DMS 273 (cell line): ENCODE measurements around the gene HSP90B1.

Experiments used
- DNase-seq: peaks from one replicate; lab custom pipeline; 2025; ENCODE audit not compliant: unreplicated experiment; lab: John Stamatoyannopoulos, UW

HSP90B1 gene

DNA sequence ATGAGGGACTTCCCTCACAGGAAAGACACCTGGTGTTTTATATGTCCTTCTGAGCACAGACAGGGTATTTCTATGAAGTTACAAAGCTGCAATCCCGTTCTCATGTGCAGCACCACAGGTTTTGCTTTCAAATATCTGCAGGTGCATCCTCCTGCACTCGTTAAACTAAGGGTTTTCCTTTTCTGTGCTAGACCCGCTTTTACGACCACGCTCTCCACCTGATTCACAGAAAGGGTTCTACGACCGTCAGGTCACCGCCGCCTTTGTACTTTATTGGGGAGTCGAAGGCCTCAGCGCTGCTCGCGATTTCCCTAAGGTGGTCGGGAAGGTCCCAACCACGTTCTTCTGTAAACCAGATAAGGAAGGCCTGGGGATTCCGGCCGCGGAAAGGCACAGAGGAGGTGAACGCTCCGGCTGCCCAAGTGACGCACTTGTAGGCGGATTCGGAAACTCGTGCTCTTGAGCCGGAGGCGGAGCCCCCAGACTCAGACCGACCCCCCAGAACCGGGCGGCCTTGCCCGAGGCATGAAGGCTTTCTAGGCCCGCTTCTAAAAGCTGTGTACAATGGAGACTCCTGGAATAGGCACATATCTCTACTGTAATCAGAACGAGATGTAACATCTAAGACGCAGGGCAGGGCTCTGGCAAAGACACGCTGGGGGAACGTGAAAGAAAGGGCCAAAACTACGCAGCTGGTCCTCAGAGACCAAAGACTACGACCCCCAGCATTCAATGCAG lies 995 bp upstream of the HSP90B1 start:
- DNase-seq = peak; percentile 94

GRCh38 chr12:103929784-103930033 lies 501 bp upstream of the HSP90B1 start:
- DNase-seq = no peak

DNA sequence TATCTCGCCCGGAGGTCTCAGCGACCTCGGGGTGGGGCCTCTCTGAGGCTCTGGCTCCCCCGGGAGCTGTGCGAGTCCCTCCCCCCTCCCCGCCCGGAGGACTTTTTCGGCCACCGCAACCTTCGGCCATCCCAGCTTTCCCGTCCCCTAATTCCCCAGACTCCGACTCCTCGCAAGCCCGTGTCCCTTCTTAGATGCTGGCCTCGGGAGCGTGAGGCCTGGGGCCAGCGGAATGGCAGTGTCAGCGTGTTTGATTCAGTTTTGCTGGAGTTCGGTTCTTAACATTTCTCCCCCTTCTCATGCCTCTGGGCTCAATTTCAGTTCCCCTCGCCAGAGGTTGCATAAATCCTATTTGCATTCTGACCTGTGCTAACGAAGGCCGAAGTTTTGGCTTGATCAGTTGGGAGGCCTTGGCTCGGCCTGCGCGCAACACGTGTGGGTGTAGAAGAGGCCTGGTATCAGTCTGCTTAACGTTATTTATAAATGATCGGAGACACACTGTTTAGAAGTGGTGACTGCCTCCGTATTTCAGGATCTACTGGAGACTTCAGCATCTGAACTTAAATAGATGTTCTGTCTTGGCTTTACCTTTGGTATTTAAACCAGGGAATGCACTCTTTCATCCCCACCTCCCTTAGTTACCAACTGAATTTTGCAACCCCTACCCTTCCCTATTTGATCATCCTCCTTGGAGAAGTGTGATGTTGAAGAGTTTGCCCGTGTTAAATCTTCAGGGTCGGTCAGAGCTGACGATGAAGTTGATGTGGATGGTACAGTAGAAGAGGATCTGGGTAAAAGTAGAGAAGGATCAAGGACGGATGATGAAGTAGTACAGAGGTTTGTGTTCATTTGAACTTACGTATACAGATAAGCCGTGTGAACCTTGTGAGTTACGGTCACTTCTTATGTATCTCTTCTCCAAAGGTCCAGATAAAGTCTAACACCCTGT lies 851 bp downstream of the HSP90B1 start:
- DNase-seq = peak; percentile 56

DNA sequence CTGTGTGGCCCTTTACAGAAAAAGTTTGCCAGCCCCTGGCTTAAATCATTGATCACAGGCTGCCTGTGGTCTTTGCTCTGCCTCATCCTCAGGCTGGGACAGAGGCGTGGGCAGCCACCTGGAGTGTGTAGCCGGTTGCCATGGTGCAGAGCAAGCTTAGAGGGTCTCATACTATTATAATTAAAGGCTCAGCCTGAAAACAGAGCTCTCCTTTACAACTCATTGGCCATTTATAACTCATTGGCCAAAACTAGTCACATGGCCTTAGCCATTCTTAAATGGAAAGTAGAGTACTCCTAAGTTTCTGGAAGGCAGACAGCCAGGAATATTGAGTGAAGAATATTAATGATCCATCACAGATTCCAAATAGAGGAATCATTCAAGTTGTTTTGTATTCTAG lies 3.0 kb downstream of the HSP90B1 start:
- DNase-seq = peak; percentile 8

GRCh38 chr12:103936679-103937078 lies 6.5 kb downstream of the HSP90B1 start:
- no peak for DNase-seq

DNA sequence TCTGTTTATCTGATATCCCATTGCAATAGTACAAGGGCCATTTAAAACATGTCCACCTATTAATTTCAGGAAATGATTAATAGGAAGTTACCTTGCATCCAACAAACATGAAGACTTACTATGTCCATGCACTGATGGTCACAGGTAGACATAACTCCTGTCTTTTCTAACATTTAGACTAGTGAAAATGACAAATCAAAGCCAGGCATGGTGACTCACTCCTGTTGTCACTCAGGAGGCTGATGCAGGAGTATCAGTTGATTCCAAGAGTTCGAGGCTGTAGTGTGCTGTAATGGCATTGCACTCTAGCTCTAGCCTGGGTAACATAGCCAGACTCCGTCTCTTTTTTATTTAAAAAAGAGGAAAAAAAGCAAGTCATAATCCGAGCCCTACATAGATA lies 14.8 kb downstream of the HSP90B1 start:
- no peak for DNase-seq

DNA sequence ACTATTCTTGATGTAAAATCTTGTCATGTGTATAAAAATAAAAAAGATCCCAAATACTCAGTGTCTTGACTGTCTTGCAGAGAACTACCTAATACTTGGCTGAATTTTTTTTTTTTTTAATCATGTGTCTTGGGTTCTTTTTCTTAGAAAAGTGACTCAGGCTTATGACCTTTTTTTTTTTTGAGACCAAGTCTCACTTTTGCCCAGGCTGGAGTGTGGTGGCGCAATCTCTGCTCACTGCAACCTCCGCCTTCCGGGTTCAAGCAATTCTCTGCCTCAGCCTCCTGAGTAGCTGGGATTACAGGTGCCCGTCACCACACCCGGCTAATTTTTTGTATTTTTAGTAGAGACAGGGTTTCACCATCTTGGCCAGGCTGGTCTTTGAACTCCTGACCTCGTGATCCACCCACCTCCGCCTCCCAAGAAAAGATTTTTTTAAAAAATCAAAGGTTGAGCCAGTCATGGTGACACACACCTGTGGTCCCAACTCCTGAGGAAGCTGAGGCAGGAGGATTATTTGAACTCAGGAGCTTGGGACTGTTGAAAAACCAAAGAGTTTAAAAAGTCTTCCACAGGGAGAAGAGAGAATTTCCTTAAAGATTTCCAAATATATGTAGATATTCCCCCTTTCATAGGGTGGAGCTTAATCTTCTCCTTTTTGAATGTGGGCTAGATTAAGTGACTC lies 17.8 kb downstream of the HSP90B1 start:
- DNase-seq = no peak

GRCh38 chr12:103948746-103949406 lies 18.7 kb downstream of the HSP90B1 start:
- no peak for DNase-seq

- no peak for DNase-seq
Observed at GRCh38 chr12:103952497-103952896, 22.3 kb downstream of the HSP90B1 start.

GRCh38 chr12:103955811-103956508 lies 25.8 kb downstream of the HSP90B1 start:
- peak; percentile 39 for DNase-seq

DNA sequence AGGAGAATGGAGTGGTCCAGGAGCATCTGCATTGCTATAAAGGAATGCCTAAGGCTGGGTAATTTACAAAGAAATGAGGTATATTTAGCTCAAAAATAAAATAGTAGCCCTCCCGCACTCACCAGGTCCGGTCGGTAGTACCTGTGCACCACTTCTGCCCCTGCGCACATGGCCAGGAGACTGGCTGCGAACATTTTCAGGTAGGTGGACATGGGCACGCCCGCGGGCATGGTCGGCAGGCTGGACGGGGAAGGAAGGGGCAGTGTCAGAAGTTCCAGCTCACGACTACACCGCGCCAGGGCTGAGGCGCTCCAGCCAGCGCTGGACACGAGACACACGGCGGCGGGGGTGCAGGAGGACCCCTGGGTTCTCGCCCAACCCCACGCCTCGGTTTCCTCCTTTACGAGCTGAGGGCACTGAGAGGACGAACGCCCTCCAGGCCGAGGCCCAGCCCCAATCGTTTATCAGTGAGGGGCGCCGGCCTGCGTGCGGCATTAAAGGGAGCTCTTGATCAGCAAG lies 26.4 kb downstream of the HSP90B1 start:
- DNase-seq = peak; percentile 47

- no peak for DNase-seq
Observed at GRCh38 chr12:103957865-103958388, 27.7 kb downstream of the HSP90B1 start.

GRCh38 chr12:103958621-103959020 lies 28.4 kb downstream of the HSP90B1 start:
- DNase-seq = no peak

DNA sequence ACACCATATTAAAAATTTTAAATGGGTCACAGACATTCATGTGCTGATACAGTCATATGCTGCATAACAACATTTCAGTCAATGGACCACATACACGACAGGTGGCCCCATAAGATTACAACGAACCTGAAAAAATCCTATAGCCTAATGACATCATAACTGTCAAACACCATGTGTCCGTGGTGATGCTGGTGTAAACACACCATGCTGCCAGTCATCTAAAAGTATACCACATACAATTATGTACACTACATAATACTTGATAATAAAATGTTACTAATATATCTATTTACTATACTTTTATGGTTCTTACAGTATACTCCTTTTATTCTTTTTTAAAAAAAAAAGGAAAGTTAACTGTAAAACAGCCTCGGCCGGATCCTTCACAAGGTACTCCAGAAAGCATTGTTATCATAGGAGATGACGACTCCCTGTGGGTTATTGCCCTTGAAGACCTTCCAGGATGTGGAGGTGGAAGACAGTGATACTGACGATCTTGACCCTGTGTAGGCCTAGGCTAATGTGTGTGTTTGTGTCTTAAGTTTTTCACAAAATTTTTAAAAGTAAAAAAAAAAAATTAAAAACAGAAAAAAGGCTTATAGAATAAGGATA lies 30.5 kb downstream of the HSP90B1 start:
- DNase-seq = peak; percentile 16

GRCh38 chr12:103962493-103962892 lies 32.3 kb downstream of the HSP90B1 start:
- peak; percentile 8 for DNase-seq

DNA sequence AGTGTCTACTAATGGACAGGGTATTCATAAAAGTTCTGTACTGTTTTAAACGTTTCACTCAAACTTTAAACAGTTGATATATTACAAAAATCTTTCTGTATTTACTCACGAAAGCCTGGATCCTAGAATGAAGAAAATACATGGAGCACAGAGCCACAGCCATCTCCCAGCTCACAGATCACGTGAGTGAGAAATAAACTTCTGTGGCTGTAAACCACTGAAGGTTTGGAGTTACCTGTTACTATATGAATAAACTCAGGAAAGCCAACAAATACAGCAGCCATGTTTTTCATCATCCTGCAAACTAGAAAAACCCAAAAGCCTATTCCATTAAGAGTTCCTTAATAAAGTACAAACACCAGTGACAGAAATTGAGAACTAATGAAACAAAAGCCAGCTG lies 34.6 kb downstream of the HSP90B1 start:
- DNase-seq = no peak

DNA sequence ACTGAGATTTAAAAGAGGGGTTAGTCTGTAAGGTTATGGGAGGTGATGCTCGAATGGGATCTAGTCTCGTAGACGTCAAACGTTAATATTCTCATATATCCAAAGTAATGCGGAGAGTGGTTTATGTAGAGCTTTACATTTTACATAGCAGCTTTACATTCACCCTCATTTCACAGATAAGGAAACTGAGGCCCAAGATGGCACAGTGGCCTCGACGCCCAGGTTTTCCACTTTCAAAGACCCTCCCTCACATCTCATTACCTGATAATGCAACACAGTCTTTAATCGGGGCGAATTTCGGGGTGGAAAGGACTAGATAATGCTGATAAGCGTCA lies 35.0 kb downstream of the HSP90B1 start:
- DNase-seq = no peak

DNA sequence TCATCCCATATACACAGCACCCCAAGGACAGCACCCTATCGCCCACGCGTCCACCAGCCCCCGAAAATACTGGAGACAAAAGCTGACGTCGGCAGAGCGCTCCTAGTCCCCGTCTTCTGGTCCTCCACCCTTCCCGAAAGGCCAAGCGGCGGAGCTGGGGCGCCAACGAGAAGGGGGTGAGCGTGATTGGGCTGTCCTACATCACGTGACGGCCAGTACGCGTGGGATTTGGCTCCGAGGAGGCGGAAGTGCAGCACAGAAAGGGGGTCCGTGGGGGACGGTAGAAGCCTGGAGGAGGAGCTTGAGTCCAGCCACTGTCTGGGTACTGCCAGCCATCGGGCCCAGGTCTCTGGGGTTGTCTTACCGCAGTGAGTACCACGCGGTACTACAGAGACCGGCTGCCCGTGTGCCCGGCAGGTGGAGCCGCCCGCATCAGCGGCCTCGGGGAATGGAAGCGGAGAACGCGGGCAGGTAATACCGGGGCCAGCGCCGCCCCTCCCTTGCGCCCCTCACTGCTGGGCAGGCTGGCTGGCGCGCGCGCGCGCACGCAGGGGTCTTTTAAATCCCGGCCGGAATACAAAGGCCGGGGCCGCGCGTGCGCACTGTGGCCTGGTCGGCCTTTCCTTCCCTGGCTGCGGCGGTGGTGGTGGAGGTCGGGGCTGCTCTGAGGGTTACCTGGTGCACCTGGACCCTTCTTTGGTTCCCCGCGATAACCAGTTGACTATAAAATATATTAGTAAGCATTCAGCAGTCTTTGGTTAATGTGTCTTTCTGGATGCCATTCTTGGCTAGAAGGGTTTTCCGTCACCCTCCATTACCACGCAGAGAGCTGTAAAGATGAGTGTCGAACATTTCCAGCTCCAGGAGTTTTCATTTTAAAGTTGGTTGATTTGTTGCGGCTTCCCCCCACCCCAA lies 35.6 kb downstream of the HSP90B1 start, which contains the start of gene TDG:
TSS of gene TDG (plus strand) at position 283 of the 915 bp plus-strand sequence. CDS start at position 449, 166 bp downstream.
- DNase-seq = peak; percentile 98

DNA sequence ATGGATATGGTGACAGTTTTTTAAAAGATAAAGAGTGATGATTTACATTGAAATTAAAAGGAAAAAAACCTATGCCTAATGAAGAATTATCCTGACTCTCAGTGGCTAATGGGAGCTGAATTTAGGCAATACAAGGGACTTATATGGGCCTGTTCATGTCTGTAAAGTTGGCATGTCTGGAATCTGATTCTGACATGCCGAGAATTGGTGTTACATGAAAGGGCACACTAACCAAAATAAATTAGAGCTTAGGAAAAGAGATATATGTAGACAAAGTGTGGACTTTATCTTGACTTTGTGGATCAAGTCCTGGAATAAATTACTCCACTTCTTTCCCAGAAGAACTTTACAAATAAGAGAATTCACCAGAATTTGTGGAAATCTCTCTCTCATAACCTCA lies 36.5 kb downstream of the HSP90B1 start:
- DNase-seq = no peak
